ENCODE measurements around the gene MBL2.

- no peak for TF ChIP-seq CTCF (IDR thresholded peaks at IDR 0.05; ENCODE audit: insufficient read depth, low read length)
- TF ChIP-seq POLR2AphosphoS5 (IDR thresholded peaks at IDR 0.05; ENCODE audit: low read depth), result no peak
Observed at GRCh38 chr10:52811776-52812175, 39.2 kb upstream of the MBL2 start.
